Type B pancreatic cell (in vitro differentiated cells): Measurements from ENCODE around the gene C17orf100. TPM values are rescaled to one million over a fixed set of nuclear protein-coding genes. Genes with fewer than 3 reads are reported as not detected.

ENCODE experiments used
- DNase-seq: peaks from one replicate; pipeline ENCODE4 v3.0.0; 2021; ENCODE audit warnings: mixed read lengths; ENCODE audit not compliant: unreplicated experiment; ENCODE audit errors: extremely low spot score
- H3K27ac Mint-ChIP-seq: 2 replicates; pipeline ENCODE4 v1.8.0; 2021; ENCODE audit warnings: mild to moderate bottlenecking, mixed read lengths
- H3K27me3 Mint-ChIP-seq: 2 replicates; pipeline ENCODE4 v1.8.0; 2021; ENCODE audit warnings: mixed read lengths
- H3K36me3 Mint-ChIP-seq: 2 replicates; pipeline ENCODE4 v1.8.0; 2021; ENCODE audit warnings: mixed read lengths
- H3K4me1 Mint-ChIP-seq: one replicate; pipeline ENCODE4 v1.8.0; 2021; ENCODE audit warnings: mixed read lengths; ENCODE audit not compliant: unreplicated experiment
- H3K4me3 Mint-ChIP-seq: 2 replicates; pipeline ENCODE4 v1.8.0; 2021; ENCODE audit warnings: mild to moderate bottlenecking, mixed read lengths
- H3K9me3 Mint-ChIP-seq: 2 replicates; pipeline ENCODE4 v1.8.0; 2021; ENCODE audit warnings: mixed read lengths
- CTCF ChIP-seq: fragments of 200-600 bp; sonication (generic); conservative IDR thresholded peaks from 2 replicates; pipeline ENCODE4 v1.5.0; 2021; ENCODE audit warnings: antibody characterized with exemption, mild to moderate bottlenecking
- long read RNA-seq: library from polyadenylated mRNA; unstranded; transcript quantifications from one replicate; pipeline ENCODE4 v2.0.0, GENCODE V29; 2020
- total RNA-seq: library from RNA; stranded (reverse); gene quantifications from 2 replicates; pipeline ENCODE4 v1.2.1, GENCODE V29; 2021; ENCODE audit warnings: low replicate concordance

Gene C17orf100
- total RNA-seq, result 3.9 and 4.3 TPM in 2 replicates
- long read RNA-seq, transcript C17orf100-201 (1 exons, 1,756 nt), result major isoform, 6 of 6 reads
- long read RNA-seq, partial matches to known transcripts, result 0 of 6 reads
- long read RNA-seq, other reads (novel, unspliced or antisense), result 0 of 6 reads

DNA sequence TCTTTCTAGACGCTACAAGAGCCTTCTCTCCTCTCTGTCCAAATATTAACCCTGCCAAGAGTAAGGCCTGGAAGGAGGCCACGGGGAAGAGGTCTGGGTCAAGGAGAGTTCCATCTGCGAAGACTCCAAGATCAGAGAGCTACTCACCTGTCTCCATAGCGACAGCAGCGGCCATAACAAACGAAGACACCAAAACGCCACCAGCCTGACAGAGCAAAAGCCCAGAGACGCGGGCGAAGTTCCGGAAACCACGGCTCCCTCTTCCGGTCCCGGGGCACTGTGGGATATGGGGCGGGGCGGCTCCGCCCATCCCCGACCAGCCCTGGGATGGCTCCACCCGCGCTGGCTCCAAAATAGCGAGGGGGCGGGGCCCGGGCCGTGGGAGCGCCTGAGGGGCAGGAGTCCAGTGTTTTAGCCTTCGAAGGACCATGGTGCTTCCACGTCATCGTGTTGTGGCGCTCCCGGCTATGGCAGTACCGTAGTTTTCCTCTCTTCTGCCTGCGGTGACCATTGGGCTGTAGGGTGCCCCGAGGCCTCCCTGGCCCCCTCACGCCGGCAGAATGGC lies at the start of gene C17orf100, which contains the start of gene MED31:
C17orf100 (plus strand) TSS at position 409 of the 565 bp plus-strand sequence; CDS start at position 561, 152 bp downstream.
MED31 (minus strand) TSS at position 252 of the 565 bp plus-strand sequence; CDS start at position 175, 77 bp downstream.
- no peak for TF ChIP-seq CTCF
- Mint-ChIP-seq H3K27me3 (peaks cover 36% of the 10 kb centered on the region), H3K4me1 (peaks cover 26% of the 10 kb centered on the region), H3K4me3 (peak within 1 kb of the TSS; percentile 100), H3K27ac (peak within 1 kb of the TSS; percentile 97), H3K9me3 (no peaks in the 10 kb centered on the region), H3K36me3 (peaks cover 3% of the 10 kb centered on the region)
- DNase-seq, result peak; percentile 96

DNA sequence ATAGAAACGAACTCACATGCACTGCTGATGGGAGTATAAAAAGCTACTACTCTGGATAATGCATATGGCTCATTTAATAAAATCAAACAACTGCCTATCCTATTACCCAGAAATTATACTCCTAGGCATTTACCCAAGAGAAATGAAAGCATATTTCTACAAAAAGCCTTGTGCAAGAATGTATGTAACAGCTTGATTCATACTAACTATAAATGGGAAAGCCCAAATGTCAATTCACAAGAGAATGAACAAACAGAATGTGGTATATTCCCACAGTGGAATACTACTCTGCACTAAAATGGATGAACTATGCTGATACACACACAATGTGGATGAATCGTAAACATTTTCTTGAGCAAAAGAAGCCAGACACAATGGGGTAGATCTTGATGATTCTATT lies 49.4 kb upstream of the C17orf100 start:
- Mint-ChIP-seq H3K27ac (no peak overlapping the region), H3K4me1 (peaks cover 3% of the 10 kb centered on the region), H3K36me3 (peaks cover 35% of the 10 kb centered on the region), H3K4me3 (no peak overlapping the region), H3K9me3 (no peaks in the 10 kb centered on the region), H3K27me3 (no peaks in the 10 kb centered on the region)
- no peak for TF ChIP-seq CTCF
- DNase-seq, result no peak

GRCh38 chr17:6603744-6604325 lies 47.7 kb upstream of the C17orf100 start:
- Mint-ChIP-seq H3K27ac (no peak overlapping the region), H3K9me3 (no peaks in the 10 kb centered on the region), H3K4me3 (no peak overlapping the region), H3K4me1 (no peaks in the 10 kb centered on the region), H3K27me3 (no peaks in the 10 kb centered on the region), H3K36me3 (peaks cover 35% of the 10 kb centered on the region)
- no peak for DNase-seq
- TF ChIP-seq CTCF, result no peak

- no peak overlapping the region for H3K27ac Mint-ChIP-seq
- H3K36me3 Mint-ChIP-seq, result peaks cover 34% of the 10 kb centered on the region
- H3K4me3 Mint-ChIP-seq, result no peak overlapping the region
- H3K9me3 Mint-ChIP-seq, result no peaks in the 10 kb centered on the region
- no peaks in the 10 kb centered on the region for H3K4me1 Mint-ChIP-seq
- DNase-seq, result no peak
- no peaks in the 10 kb centered on the region for H3K27me3 Mint-ChIP-seq
- TF ChIP-seq CTCF, result no peak
Measured at GRCh38 chr17:6605142-6605541, 46.4 kb upstream of the C17orf100 start.

- no peaks in the 10 kb centered on the region for H3K9me3 Mint-ChIP-seq
- no peaks in the 10 kb centered on the region for H3K4me1 Mint-ChIP-seq
- TF ChIP-seq CTCF, result no peak
- no peak for DNase-seq
- H3K4me3 Mint-ChIP-seq, result no peak overlapping the region
- no peaks in the 10 kb centered on the region for H3K27me3 Mint-ChIP-seq
- H3K27ac Mint-ChIP-seq, result no peak overlapping the region
- peaks cover 17% of the 10 kb centered on the region for H3K36me3 Mint-ChIP-seq
Measured at GRCh38 chr17:6608321-6608720, 43.2 kb upstream of the C17orf100 start.
